GM21515 (cell line): ENCODE measurements around the gene JMJD6.
A peak's percentile ranks its signal among the peaks of the same experiment; 100 is the strongest.

Experiments used
- ATAC-seq: cut with Tn5 transposase; IDR thresholded peaks from one replicate; pipeline ENCODE4 v1.9.1; 2021; ENCODE audit not compliant: unreplicated experiment

Gene JMJD6

DNA sequence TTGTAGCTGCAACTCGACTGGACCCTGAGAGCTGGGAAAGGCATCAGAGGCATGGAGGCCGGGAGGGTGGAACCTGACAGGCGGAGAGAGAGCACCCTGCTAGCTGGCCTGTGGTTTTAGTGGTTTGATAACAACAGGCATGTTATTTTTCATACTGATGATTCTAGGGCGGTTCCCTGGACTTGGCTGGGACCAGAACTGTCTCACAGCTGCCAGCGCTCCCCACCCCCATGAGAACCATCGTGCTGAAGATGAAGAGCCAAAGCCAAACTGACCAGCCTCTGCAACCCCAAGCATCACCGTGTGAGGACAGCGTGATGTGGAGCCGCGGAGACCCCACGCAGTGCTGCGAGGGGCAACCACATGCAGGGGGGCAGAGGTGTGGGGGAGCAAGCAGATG lies 44.1 kb downstream of the JMJD6 start:
- ATAC-seq = no peak

DNA sequence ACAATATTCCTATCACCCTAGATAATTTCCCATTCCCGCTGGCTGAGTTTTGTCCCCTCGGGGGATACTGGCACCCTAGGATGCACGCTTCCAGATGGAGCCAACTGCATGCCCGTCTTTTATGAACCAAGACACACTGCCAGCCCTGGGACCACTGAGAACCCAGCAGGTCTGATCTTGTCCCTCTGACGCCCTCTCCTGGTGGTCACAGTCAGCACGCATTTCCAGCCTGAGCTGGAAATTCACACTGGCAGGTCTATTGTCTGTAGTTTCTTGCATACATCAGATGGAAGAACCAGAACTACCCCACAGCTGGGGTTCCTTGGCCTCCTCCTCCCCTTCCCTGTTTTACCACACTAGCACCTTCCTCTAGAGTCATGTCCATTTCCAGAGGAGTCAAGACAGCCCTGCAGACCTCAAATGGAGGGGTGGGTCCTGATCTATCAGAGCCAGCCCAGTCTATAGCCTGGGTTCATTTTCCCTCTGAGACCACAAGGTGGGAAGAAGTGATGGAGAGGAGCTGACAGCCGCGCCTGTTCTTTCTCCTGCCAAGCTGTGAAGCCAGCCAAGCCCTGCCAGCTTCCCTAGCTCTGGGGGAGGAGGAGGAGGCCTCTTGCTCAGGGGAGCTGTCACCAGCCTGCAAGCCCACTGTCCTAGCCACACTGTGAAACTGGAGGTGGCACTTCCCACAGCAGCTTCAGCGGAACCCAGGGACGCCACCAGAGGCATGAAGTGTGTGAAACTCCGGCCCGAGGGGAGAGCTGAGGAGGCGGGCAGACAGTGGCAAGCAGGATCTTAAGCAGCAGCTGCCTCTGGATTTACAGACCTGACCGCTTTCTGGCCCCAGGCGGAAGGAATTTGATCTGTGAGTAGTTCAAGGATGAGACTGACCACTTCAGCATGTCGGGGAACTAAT lies 44.9 kb downstream of the JMJD6 start:
- no peak for ATAC-seq

DNA sequence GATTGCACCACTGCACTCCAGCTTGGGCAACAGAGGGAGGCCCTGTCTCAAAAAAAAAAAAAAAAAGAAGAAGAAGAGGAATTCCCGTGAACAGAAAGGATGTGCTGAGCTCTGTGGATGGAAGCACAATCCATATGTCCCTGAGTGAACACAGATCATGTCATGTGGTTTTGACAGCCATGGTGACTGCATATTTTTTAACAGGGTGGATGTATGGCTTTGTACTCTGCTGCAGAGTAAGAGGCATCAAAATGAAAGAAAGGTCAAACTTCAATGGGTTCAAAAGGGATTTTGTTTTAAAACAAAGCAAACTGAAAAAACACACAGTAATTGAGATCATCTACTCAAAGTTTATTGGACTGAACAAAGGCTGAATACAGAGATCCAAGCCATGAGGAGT lies 47.2 kb downstream of the JMJD6 start:
- no peak for ATAC-seq

DNA sequence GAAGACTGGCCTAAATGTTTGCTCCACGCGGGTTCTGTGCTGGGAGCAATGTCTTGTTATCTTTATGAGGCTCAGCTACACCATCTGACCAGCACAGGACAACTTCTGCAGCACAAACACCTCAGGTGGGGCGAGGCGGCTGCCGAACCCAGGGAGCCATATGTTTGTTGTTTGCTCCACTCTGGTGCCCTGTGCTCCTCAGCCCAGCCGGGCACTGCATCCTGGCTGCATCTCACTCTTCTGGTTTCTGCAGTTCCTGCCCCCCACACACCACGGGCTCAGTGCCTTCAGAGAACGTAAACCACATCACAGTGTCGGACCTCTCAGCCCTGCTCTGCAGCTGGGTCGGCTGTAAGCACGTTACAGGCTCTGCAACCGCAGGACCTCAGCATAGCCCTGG lies 48.1 kb downstream of the JMJD6 start:
- ATAC-seq = no peak

DNA sequence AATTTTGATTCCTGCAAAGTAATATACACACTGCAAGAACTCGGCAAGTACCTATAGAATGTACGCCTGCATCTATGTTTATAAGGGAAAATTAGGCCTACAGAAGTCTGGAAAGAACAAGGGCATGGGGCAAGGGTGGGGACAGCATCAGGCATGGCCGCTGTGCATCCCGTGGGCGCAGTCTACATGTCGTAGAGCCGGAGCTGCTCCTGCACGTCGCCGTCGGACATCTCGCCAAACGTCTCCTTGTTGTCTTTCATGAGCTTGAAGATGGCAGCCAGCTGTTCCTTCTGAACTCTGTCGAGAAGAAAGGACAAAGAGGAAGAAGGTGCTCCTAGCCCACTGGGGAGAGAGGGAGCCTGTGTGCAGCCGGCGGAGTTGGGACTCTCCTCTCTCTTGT lies 49.0 kb downstream of the JMJD6 start:
- no peak for ATAC-seq

DNA sequence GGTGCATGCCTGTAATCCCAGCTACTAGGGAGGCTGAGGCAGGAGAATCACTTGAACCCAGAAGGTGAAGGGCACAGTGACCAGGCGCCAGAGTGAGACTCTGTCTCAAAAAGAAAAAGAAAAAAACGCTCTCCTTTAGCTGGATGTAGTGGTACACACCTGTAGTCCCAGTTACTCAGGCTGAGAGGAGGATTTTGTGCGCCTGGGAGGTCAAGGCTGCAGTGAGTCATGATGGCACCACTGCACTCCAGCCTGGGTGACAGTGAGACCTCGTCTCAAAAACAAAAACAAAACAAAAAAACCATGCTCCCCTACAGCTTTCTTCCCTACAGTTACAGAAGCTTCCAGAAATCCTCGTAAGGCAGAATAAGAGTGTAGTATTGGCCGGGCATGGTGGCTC lies 49.8 kb downstream of the JMJD6 start:
- no peak for ATAC-seq

DNA sequence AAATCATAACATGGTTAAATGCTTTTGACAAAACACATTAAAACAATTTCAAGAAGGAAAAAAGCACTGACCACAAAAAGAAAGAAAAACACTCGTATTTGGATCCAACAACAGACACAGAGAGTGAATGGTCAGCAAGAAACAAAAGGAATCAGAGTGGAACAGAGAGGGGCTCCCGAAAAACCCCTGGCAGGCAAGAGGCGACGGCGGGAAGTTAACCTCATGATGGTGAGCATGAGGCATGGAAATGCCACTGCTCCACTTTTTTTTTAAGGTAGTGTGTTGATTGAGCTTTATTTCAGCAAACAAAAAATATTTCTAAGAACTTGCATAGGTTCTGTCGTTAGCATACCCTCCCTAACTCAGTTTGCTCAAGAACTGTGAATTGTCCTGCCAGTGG lies 50.8 kb downstream of the JMJD6 start:
- no peak for ATAC-seq

DNA sequence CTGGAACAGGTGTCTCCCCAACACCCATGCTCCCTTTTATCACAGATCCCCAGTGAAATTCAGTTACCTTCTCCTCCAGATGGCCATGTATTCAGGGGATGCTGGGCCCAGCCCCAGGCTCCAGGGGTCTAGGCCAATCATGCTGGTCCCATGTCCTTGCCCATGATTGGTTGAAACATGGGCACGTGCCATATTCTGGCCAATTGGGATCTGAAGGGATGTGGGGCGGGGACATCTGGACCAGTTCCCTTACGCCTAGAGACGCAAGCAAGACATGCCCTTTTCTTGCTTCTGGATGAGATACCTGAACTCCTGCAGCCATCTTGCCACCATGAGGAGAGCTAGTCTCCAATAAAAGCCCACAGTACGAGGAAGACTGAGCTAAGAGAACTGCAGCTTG lies 51.8 kb downstream of the JMJD6 start:
- no peak for ATAC-seq

DNA sequence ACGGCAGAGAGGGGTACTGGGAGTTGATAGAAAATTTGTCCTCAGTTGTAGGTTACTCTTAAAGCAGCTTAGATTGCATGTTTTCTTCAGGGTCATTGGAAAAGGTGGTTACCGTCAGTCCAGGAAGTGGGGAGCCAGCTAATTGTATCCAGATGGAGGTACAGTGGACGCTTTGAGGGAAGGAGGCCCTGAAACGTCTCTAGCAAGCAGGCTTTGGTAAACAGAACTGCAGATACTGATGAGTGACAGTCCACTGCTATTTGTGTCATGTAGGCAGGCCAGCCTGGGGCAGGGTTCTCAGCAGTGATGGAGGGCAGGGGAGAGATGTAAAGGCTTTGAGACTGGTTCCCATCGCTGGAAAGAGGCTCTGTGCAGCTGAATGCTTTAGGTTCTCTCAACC lies 52.7 kb downstream of the JMJD6 start:
- no peak for ATAC-seq

DNA sequence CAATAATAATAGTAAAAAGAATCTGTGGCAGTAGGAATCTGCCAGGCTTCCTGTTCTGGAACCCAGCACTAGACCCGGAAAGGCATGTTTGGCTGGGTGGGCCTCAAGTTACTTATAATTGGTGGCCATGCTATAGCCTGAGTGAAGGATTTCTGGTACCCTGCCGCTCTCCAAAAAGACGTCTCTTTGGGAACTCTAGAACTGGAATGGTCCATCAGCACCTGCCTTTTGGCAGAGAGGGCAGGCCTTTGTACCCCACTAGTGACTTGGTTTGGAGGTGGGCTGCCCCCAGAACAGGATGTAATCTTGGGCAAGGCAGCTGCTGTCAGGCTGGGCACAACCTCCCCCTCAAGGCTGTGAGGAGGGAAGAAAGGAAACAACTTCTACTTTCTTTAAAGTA lies 53.5 kb downstream of the JMJD6 start:
- no peak for ATAC-seq

DNA sequence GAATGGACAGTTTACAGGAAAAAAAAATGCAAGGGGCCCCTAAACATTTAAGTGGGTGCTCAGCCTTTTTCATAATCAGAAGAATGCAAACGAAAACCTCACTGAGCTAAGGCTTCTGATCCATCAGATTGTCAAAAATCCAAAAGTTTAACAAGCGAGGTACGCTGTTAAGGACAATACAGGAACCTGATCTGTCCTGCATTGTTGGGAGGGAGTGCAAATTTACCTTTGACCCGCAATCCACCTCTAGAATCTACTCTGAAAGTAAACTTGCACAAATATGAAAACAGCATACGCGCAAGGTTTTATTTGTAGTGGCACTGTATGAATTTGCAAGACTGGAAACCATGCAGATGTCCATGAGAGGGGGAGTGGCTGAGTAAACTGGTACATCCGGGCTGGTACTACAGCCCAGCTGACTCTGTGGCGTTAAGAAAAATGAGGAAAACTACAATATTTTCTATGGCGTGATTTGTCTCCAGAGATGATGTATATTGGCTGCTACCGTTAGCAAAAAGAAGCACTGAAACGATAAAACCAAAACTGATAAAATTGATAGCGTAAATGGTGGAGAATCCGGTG lies 54.0 kb downstream of the JMJD6 start:
- no peak for ATAC-seq

DNA sequence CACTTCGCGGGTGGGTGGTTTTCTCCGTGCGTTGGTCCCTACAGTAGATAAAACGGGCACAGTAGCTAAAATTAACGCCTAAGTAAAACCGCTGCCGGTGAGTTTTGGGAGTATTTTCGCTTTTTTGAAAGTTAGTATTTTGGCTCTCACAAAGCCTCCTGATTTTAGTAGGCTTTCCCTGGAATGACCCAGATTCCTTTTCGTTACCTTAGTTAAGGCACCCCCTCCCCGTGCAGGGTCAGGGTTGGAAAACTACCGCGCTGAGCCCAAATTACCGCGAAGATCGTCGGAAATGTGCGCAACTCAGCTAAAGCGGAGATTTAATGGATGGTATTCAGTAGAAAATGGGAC lies 54.5 kb downstream of the JMJD6 start:
- no peak for ATAC-seq

DNA sequence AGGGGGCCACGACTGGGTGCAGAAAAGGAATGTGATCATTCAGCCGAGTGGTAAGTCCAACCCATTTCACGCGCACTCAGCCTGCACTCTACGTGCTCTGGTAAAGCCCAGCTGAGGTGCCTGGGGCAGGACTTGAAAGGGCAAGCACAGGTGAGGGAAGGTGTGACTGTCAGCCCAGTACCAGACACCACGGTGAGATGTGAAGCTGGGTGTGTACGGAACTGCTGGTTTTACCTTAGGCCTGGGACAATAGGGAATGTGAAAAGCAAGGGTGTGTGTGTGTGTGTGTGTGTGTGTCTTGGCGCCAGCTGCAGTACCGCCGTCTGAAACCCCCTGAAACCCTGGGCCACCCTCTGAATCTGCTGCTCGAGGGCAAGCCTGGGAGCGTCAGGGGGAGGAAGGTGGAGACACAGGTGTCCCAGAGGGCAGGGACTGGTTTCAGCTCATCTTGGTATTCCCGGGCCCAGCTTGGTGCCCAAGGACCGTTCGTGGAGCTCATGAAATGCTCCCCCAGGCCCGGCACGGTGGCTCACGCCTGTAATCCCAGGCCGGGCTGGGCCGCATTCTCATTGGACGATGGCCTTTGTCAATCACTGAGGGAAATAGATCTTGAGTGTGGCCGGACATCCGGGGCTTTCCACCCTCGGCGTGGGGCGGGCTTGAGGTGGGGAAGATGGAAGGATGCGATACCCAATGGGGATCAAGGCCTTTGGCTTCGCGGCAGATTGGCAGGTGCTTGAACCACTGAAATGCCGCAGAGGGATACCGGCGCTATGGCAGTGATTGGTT lies 55.1 kb downstream of the JMJD6 start:
- peak; percentile 97 for ATAC-seq

DNA sequence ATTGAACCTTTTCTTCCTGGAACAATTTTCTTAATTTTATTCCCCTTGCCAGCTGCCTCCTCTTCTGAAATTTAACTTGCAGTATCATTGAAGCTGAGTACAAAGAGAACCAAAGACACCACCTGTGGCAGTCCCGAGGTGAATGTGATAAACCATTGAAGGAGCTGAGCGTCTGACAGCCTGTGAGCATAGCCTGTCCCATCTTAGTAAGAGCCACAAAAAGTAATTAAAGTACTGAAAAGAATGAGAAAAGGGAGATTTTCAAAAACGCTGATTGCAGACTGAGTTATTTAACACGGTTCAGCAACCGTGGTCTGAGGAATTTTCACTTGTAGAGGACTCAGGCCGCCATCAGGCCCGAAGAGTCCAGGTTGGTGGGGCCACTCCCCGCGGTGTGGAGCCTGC lies 55.7 kb downstream of the JMJD6 start:
- ATAC-seq = no peak

DNA sequence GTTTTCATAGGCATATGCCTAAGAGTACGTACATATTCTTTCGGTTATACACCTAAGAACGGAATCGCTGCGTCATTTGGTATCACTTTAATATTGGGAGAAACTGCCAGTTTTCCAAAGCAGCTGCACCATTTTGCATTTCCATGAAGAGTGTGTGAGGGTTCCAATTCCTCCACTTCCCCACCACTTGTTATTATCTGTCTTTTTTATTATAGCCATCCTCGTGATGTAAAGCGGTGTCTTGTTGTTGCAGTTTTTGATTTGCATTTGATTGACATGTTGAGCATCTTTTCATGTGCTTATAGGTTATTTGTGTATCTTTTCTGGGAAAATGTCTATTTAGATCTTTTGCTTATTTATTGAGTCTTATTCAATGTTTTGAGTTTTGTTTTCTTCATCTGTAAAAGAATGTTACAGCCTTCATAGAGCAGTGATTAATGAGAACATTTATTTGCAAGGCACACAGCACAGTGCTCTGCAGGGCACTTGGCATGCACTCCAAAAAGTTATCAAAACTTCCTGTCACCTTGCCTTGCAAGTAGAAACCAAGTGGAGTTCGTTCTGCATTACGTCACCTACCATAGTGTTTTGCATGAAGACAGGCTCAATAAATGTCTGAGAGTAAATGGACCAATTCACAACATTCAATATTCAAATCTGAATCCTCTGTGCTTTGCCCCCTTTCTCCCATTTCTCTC lies 56.2 kb downstream of the JMJD6 start:
- ATAC-seq = no peak
